ENCODE measurements around the gene NQO2.

The NQO2 gene

DNA sequence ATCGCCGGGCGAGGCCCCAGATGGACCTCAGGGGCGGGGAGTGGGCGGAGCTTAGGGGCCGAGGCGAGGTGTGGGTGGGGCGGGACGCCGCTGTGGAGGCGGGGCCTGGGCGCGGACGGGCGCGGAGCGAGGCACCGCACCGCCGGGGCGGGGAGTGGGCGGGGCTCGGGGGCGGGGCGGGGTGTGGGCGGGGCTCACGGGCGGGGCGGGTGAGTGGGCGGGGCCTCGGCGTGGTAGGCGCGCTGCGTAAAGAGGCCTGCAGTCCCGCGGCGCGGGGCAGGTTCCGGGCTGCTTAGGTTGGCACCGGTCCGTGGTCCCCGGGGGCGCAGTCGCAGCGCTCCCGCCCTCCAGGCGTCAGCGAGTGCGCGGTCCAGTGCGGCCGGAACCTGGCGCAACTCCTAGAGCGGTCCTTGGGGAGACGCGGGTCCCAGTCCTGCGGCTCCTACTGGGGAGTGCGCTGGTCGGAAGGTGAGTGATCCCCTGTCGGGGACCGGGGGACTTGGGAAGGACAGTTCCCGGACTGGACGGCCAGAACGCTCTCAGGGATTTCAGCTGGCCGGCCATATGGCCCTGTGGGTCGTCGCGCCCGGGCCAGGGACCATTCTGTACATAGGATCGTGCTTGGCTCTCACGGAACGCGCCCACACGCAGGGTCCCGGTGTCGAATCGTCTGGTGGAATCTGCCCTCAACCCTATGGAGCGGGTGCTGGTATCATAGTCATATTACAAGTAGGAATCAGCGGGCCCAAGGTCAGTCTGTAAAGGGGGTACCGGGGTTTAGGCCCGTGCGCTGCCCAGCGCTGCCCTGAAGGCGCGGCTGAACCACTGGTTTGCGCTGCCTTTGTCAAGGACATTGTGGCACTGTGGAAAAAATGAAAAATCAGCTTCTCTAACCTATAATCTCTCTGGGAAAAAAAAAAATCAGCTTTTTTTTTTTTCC is at the start of gene NQO2:
TSS of gene NQO2 (plus strand) at position 277 of the 940 bp plus-strand sequence. CDS start 6,659 bp downstream, outside the sequence.
- TF ChIP-seq, protein P1, sequence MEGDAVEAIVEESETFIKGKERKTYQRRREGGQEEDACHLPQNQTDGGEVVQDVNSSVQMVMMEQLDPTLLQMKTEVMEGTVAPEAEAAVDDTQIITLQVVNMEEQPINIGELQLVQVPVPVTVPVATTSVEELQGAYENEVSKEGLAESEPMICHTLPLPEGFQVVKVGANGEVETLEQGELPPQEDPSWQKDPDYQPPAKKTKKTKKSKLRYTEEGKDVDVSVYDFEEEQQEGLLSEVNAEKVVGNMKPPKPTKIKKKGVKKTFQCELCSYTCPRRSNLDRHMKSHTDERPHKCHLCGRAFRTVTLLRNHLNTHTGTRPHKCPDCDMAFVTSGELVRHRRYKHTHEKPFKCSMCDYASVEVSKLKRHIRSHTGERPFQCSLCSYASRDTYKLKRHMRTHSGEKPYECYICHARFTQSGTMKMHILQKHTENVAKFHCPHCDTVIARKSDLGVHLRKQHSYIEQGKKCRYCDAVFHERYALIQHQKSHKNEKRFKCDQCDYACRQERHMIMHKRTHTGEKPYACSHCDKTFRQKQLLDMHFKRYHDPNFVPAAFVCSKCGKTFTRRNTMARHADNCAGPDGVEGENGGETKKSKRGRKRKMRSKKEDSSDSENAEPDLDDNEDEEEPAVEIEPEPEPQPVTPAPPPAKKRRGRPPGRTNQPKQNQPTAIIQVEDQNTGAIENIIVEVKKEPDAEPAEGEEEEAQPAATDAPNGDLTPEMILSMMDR (IDR thresholded peaks at IDR 0.05; ENCODE audit: low read depth, low read length), result 0 out of 2 replicates have a peak, but pooled peaks have one; percentile 17
- peaks cover 3% of the 10 kb centered on the region; the same call in 1 of the 2 replicates for H3K36me3 ChIP-seq
- peak within 1 kb of the TSS; percentile 82 for H3K4me3 ChIP-seq (ENCODE audit: low read depth, low read length)
- H3K9me3 ChIP-seq (ENCODE audit: severe bottlenecking), result no peaks in the 10 kb centered on the region
- DNase-seq, result peak; percentile 98
- H3K27ac ChIP-seq, result peak within 1 kb of the TSS; percentile 72
- H3K27me3 ChIP-seq (ENCODE audit: insufficient read depth, low read depth, severe bottlenecking), result no peaks in the 10 kb centered on the region

GRCh38 chr6:2950713-2951112 is 49.0 kb upstream of the NQO2 start:
- H3K36me3 ChIP-seq, result no peaks in the 10 kb centered on the region

GRCh38 chr6:2951728-2952127 is 48.0 kb upstream of the NQO2 start:
- H3K36me3 ChIP-seq, result no peaks in the 10 kb centered on the region
- no peaks in the 10 kb centered on the region for H3K9me3 ChIP-seq (ENCODE audit: severe bottlenecking)
- H3K27ac ChIP-seq, result no peak overlapping the region
- no peaks in the 10 kb centered on the region for H3K27me3 ChIP-seq (ENCODE audit: insufficient read depth, low read depth, severe bottlenecking)
- H3K4me3 ChIP-seq (ENCODE audit: low read depth, low read length), result no peak overlapping the region
- no peak for DNase-seq
- TF ChIP-seq, protein P1 (IDR thresholded peaks at IDR 0.05; ENCODE audit: low read depth, low read length), result no peak

More at GRCh38 chr6:2950713-2951112, 49.0 kb upstream of the NQO2 start:
- no peak overlapping the region for H3K27ac ChIP-seq
- no peaks in the 10 kb centered on the region for H3K9me3 ChIP-seq (ENCODE audit: severe bottlenecking)
- H3K27me3 ChIP-seq (ENCODE audit: insufficient read depth, low read depth, severe bottlenecking), result no peaks in the 10 kb centered on the region
- TF ChIP-seq, protein P1 (IDR thresholded peaks at IDR 0.05; ENCODE audit: low read depth, low read length), result no peak
- H3K4me3 ChIP-seq (ENCODE audit: low read depth, low read length), result no peak overlapping the region
- no peak for DNase-seq

DNA sequence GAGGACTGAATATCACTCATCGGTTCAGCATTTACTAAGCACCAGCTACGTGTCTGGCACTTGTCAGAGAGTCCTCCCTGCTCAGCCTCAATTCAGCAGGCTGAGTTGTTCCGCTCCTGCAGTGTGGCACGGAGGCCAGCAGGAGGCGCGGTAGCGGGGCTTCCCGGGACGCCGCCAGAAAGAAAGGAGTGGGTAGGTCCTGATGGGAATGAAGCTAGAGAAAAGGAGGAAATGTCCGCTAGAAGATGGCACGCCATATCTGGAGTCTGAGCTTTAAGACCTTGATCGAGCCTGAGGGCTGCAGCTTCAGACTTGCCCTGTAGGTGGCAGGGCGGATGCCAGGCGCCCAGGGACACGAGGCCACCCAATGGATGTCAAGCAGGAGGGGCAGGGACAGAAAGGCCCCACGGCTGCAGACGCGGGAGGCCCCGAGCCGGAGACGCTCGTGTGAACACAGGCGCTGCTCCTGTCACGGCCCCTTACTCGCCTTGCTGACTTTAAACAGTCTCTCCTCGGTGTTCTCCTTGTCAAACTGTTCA is 47.1 kb upstream of the NQO2 start:
- Histone ChIP-seq H3K27me3 (ENCODE audit: insufficient read depth, low read depth, severe bottlenecking) (no peaks in the 10 kb centered on the region), H3K4me3 (ENCODE audit: low read depth, low read length) (0 out of 2 replicates have a peak overlapping the region, but pooled peaks have one; percentile 16), H3K27ac (peak overlapping the region; percentile 28), H3K36me3 (no peaks in the 10 kb centered on the region), H3K9me3 (ENCODE audit: severe bottlenecking) (no peaks in the 10 kb centered on the region)
- DNase-seq, result peak; percentile 96
- TF ChIP-seq, protein P1 (IDR thresholded peaks at IDR 0.05; ENCODE audit: low read depth, low read length), result peak; percentile 93

DNA sequence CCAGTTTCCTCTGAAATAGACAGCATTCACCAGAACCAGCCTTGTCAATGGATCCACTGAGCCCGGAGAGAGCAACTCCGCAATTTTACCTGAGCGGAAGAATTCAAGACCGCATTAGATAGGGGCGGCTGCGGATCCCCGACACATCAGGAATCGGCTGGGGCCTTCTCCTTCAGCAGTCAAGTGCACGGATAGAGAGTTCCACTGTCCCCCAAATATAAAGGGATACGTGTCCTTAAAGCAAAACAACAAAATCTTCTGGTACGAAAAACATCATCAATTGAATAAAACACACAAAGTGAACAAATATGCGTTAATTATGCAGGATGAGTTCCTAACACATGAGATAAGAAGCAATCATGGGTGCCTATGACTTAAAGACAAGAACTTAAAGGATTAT is 46.6 kb upstream of the NQO2 start:
- Histone ChIP-seq H3K36me3 (no peaks in the 10 kb centered on the region), H3K27me3 (ENCODE audit: insufficient read depth, low read depth, severe bottlenecking) (no peaks in the 10 kb centered on the region), H3K4me3 (ENCODE audit: low read depth, low read length) (0 out of 2 replicates have a peak overlapping the region, but pooled peaks have one; percentile 16), H3K9me3 (ENCODE audit: severe bottlenecking) (no peaks in the 10 kb centered on the region), H3K27ac (peak overlapping the region; percentile 28)
- TF ChIP-seq, protein P1 (IDR thresholded peaks at IDR 0.05; ENCODE audit: low read depth, low read length), result no peak
- DNase-seq, result no peak
